Hematopoietic multipotent progenitor cell (in vitro differentiated cells): Measurements from ENCODE around the gene TGM5. TPM values are rescaled to one million over a fixed set of nuclear protein-coding genes. Genes with fewer than 3 reads are reported as not detected.
"Not testable (repeated sequence)": the region's sequence is repeated elsewhere in the genome, so short reads cannot be mapped to it uniquely, and the experiment has no call there.

Source experiments
- DNase-seq, 3 donors: peaks; one replicate each; pipeline ENCODE4 v3.0.0-alpha.2; 2011 to 2015; ENCODE audit warnings: low read depth in 2 of 3, low spot score in 2 of 3
- total RNA-seq: library from RNA; depleted of rRNA; stranded (reverse); fragments of >200 nt; gene quantifications from one replicate; pipeline ENCODE4 v1.2.3, GENCODE V29; 2012

TGM5 gene
- total RNA-seq, 1 donor = under 0.01 TPM

- no peak for DNase-seq
Measured at GRCh38 chr15:43276563-43277200, 10.0 kb upstream of the TGM5 start.

GRCh38 chr15:43275740-43276562, 9.2 kb upstream of the TGM5 start:
- no peak for DNase-seq

DNA sequence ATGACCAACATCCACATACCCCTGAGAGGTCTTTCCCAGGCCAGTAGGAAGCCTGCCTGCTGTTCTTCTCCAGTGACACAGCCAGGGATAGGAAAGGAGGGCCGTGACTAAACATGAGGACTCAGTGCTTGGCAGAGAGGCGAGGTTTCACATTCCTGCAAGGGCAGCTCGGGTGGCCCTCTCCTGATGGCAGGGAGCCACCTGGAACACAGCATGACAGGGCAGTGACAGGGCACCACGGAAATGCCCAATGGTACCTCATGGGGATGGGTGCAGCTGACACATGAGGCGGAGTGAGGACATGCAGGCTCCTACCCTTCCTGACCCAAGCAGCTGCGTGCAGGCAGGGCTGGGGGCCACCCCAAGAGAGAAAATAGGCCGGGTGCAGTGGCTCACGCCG, 7.4 kb upstream of the TGM5 start:
- DNase-seq = no peak

- no peak for DNase-seq
Measured at GRCh38 chr15:43273243-43273642, 6.5 kb upstream of the TGM5 start.

DNA sequence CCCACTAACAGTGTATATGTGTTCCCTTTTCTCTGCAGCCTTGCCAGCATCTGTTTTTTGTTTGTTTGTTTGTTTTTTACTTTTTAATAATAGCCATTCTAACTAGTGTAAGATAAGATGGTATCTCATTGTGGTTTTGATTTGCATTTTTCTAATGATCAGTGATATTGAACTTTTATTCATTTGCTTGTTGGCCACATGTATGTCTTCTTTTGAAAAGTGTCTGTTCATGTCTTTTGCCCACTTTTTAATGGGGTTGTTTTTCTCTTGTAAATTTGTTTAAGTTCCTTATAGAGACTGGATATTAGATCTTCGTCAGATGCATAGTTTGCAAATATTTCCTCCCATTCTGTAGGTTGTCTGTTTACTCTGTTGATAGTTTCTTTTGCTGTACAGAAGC, 5.2 kb upstream of the TGM5 start:
- not testable (repeated sequence) for DNase-seq

- DNase-seq = peak in 2 of 3 donors; percentile 78 to 87
Measured at GRCh38 chr15:43270676-43271306, 4.1 kb upstream of the TGM5 start.

DNA sequence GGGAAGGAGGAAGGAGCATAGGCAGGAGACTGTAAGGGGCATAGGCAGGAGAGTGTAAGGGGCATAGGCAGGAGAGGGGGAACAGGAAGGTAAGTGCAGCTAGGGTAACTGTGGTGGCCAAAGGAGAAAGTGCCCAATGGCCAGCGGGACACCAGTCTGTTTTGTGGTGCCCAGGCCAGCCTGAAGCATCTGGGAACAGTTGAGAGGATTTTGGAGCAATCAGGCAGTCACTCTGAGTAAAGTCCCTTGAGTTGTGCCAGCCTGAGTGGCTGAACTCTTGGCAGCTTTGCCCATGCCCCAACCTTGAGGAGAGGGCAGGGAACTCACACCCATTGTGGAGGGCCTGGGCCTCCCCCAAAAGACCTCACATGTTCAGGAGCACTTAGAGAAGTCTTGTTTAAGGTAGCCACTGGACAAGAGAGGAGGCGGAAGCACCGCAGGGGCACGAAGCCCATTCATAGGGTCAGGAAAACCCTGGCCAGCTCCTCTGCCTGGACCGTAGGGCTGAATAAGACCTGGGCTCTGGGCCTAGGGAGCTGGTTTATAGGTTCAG, 3.5 kb upstream of the TGM5 start:
- DNase-seq = no peak

DNA sequence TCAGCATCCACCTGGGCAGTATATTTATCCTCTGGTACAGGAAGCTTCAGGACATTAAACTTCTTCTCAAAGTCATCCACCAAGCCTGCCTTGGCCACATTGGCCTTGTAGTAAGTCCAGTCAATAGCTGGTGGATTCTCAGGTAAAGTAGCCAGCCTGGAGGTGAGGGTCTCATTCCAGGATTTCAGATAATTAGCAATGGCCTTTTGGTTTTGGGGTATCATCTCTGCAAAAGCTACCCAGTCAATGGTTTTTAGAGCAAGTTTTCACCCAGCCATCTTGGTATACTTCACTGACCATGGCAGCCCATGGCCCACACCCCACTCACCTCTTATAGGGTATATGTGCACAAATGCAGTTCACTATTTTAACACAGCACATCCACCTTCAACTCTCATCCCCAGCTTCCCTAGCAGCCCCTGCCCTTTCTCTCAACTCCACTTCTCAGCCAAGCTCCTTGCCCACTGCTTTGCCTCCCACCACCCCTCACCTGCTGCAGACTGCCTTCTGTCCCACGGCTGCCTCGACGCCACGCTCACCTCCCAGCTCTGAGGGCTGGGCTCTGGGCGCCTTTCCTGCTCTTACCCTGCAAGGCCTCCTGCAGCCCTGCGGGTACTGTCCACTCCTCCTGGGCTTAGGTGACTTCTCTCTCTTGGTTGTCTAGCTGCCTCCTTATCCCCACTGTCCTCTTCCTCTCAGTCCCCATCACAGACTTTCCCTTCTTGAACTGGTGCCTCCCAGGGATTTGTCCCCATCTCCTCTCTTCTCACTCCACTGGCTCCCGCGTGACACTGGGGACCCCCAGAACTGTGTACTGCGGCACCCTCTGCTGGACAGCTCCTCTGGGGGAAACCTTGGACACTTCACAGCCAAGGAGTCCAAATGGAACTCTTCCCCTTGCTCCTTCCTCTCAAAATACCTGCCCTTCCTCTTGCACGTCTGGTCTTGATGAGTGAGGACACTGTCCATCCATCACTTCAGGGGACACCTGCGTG, 1.7 kb upstream of the TGM5 start:
- DNase-seq = peak in 2 of 3 donors; percentile 57 to 76

GRCh38 chr15:43267439-43267838, 711 bp upstream of the TGM5 start:
- DNase-seq = no peak

DNA sequence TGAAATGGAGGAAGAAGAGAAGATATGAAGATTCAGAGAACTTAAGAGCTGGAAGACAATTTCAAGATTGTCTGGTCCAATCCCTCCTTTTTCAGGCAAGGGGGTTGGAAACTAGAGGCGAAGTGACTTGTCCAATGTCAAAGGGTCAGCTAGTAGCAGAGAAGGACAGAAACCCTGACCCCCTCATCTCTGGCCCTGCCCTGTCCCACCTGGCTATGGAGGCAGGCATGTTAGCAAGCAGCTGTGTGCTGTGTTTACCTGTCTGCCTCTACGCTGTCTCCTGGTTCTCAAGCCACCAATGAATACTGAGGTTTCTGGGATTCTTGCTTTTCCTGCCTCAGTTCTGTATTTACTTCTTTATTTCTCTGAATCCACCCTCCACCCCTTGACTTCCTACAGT, 342 bp downstream of the TGM5 start:
- DNase-seq = no peak

- DNase-seq = no peak
Measured at GRCh38 chr15:43260011-43260615, 6.6 kb downstream of the TGM5 start.

DNA sequence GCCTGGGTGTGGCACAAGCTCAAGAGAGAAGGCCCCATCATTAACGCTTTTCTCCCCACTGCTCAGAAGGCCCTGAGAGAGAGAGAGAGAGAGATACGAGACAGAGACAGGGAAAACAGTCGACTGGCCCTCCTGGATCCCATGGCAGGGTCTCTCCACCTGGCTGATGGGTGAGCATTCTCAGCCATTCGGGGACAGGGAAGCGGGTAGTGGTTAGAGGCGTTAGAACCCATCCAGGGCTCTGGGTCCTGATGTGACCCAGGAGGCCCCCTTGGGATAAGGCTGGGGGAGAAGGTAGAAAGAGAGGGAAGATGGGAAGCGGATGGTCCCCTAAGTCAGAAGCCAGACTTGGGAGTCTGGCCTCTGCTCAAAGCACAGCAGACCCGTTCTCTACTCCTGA, 7.9 kb downstream of the TGM5 start:
- no peak for DNase-seq

DNA sequence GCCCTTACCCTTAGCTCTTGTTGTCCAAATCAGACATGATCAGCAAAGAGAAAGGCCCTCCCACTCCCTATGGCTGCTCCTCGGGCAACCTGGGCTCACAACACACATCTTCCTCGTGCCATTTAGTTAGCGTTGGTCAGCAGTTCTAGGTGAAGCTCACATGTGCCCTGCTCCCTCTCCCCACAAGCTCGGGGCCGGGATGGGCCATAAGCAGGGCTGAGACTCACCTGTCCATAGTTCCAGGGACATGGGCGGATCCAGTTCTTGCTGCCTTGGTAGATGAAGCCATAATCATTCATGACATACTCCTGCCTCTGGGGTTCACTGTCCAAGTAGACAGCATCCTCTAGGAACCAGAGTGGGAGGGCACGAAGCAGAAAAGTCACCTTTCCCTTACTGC, 10.4 kb downstream of the TGM5 start:
- no peak for DNase-seq

DNA sequence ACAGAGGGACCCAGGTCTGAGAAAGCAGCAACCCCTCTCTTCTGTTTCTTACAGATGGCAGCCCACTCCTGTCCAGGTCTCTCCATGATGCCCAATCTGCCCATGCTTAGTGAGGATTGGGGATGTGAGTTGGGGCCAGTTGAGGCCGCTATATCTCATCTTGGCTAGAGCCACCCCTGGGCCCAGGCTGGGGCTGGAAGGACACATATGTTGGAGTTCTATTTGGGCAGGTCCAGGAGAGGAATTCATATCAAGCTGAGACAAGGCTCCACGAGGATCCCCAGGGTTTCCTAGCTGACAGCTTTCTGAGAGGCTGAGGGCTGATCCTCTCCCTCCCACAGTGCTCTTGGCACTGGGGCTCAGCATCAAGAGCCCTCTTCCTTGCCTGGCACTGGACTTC, 11.4 kb downstream of the TGM5 start:
- no peak for DNase-seq

- peak in 1 of 3 donors; percentile 50 for DNase-seq
Measured at GRCh38 chr15:43253431-43254403, 13.0 kb downstream of the TGM5 start.

DNA sequence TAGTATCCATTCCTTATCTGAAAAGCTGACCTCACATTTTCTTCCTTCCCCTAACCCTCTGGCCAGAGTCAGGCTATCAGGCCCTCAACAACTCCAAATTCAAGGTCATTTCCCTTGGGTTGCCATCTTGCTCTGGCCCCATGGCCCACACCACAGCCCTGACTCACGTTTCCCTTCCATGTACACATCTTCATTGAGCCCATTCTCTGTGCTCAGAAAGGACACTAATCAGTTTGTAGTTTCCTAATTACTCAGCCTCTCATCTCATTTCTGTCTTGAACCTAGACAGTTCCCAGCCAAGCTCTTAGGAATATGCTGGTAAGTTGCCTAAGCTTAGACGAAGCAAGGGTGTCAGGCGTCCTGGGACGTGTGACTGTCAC, 14.9 kb downstream of the TGM5 start:
- DNase-seq = no peak

- DNase-seq = no peak
Measured at GRCh38 chr15:43251185-43251870, 15.4 kb downstream of the TGM5 start.

- no peak for DNase-seq
Measured at GRCh38 chr15:43250785-43251184, 15.9 kb downstream of the TGM5 start.
